SK-N-SH (cell line): ENCODE measurements around the gene SUGT1.

Source experiments
- CTCF ChIP-seq: fragments of 200-600 bp; sonication (generic); IDR thresholded peaks from 2 replicates; pipeline ENCODE4 v1.6.1; 2017; ENCODE audit warnings: antibody characterized with exemption, mild to moderate bottlenecking, moderate library complexity
- JUND ChIP-seq: IDR thresholded peaks from 2 replicates; pipeline ENCODE4 v1.4.0; 2012
- MXI1 ChIP-seq: IDR thresholded peaks from 2 replicates; pipeline ENCODE4 v1.6.1; 2012; ENCODE audit warnings: mild to moderate bottlenecking, low read depth, low read length, improper control_type of control experiment

GRCh38 chr13:52738719-52739467 is 86.3 kb downstream of the SUGT1 start:
- no peak for TF ChIP-seq CTCF
- TF ChIP-seq JUND, result no peak
- TF ChIP-seq MXI1, result no peak
